Activated T-cell treated with anti-CD3 and anti-CD28 coated beads, Interleukin-2, amount 50 U/mL, for 1 hour (primary cell): ENCODE results near the gene CARD19.
A peak's percentile ranks its signal among the peaks of the same experiment; 100 is the strongest.
"Not testable (repeated sequence)": the region's sequence is repeated elsewhere in the genome, so short reads cannot be mapped to it uniquely, and the experiment has no call there.

Experiments used
- DNase-seq: peaks from one replicate; pipeline ENCODE4 v3.0.0-alpha.2; 2020

CARD19 gene

DNA sequence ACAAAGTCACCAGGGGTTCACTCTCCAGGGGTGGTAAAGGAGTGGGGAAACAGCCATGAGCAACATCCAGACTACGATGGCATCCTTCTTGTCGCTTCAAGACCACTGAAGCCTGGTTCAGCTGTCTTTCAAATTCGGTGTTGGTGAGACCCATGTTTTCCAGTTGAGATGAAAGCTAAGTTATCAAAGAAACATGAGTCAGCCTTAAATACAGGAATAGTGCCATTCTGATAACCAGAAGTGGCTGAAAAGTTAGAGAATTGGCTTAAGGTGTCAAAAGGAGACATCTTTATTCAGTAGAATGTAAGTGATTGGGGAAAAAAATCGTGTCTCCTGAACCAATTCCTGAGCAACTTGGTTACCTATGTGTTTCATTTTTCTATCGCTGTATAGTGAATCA lies 7.0 kb upstream of the CARD19 start:
- peak; percentile 13 for DNase-seq

DNA sequence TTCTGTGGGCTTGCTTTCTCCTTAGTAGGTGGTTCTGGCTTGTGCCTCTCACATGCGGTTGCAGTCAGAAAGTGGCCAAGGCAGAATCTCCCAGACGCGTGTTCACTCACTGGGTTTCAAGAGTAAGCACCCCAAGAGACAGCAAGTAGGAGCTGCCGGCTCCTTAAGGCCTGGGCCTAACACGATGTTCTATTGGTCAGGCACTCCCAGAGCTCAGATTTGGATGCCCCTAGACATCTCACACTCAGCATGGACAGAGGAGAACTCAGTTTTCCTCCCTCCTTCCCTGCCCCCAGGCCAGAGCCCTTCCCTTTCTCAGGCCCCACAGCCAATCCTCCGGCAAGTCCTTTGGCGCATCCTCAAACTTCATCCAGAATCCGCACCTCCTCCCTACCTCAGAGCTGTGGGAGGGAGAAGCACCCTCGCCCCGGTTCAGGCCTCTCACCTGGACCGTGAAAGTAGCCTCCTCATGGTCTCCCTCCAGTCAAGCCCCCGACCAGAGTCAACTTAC lies 6.5 kb upstream of the CARD19 start:
- DNase-seq = peak; percentile 10

DNA sequence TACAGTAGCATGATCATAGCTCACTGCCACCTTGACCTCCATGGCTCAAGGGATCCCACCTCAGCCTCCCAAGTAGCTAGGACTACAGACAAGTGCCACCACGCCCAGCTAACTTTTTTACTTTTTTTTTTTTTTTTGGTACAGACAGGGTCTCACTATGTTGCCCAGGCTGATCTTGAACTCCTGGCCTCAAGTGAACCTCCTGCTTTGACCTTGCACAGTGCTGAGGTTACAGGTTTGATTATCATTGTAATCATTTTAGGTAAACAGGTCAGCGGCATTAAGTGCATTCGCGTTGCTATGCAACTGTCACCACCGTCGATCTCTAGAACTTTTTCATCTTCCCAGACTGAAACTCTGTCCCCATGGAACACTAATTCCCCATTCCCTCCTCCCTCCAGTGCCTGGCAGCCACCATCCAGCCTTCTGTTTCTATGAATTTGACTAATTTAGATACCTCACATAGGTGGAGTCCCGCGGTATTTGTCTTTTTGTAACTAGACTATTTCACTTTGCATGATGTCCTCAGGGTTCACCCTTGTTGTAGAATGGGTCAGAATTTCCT lies 5.8 kb upstream of the CARD19 start:
- DNase-seq = peak; percentile 7

DNA sequence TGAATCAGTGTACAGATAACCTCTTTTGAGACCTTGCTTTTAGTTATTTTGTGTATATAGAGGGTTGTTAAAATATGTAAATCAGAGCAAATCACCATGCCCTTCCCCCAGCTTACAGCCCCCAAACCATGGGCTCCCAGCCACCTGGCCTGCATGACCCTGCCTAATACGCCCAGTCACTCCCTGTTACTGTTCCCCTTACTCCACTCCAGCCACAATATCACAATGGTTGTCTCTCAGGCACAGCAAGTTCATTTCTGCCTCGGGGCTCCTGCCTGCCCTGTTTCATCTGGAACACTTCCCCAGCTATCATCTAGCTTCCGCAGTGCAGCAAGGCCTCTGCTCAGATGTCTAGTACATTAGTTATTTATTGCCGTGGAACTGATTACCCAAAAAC lies 5.0 kb upstream of the CARD19 start:
- peak; percentile 14 for DNase-seq

DNA sequence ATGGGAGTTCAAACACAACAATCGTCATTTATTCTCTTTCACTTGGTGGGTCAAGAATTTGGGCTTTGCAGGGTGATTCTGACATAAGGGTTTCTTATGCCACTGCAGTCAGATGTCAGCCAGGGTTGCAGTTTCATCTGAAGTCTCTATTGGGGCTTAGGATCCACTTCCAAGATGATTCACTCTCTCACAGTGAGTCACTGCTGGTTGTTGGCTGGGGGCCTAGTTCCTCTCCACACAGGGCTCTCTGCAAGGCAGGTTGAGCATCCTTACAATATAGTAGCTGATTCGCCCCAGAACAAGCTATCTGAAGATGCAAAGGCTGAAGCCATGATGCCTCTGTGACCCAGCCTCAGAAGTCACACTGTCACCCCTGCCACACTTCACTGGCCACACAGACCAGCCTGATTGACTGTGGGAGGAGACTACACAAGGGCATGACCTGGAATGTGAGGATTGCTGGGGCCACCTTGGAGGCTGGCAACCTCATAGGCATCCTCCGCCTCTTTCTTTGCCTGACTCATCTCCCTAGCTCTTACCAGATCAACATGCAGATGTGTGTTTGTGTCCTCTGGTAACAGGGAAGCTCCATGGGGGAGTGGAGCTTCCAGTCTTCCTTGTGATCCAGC lies 4.5 kb upstream of the CARD19 start:
- DNase-seq = peak; percentile 26

DNA sequence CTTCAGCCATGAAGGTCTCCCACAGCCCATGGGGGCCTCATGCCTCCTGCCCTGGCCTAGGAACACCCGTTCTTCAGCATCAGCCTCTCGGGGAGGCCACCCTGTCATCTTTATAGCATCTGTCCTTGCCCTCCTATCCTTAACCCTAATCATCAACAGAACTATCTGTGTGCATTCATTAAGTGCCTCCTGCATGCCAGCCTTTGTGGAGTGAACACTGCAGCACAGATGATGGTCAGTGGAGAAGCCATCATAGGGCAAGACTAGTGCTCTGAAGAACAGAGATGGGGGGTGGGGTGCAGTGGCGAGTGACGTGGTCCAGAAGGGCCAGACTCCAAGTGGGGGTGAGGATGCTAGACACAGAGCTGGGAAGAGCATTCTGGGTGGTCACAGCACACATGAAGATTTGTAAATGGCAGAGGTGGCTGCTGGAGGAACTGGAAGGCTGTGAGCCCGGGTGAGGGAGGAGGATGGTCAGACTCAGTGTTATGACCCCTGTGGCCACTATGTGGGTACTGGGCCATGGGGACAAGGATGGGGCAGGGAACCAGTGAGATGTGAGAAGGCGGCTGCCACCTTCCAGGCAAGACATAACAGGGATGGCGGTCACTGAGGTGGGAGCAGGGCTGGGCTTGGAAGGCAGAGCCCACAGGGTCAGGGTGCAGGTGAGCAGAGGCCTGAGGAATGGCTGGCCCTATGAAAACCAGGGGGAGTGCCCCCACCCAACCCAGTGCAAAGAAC lies 3.6 kb upstream of the CARD19 start:
- peak; percentile 15 for DNase-seq

DNA sequence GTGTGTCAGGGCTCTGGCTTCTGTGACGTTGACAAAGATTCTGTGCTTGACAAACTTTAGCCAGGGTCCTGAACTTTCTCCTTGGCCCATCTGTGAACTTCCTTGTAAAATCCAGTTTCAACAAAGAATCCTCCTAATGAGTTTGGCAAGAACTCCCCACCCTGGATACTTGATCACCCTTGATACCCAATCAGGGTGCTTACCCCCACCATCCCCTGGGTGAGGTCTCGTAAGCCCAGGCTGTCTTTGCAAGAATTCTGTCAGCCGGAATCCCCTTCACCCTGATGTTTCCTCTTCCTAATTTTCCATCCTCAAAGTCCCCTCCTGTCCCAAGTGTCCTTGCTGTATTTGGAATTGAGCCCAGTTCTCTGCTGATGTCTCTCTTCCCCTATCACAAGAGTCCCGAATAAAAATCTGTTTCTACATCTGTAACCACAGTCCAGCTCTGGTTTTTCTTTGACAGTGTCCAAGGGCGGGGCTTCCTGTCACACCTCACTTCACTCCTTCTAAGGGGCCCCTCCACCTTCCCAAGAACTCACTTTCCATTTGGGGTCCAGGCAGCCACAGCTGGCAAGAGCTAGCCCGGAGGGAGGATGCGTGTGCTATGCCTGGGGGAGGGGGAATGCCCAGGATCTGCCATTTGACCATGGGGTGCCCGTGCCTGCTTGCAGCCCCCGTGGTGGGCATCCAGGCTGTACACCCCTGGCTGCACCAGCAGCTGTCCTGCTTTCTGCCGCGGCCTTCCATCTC lies 2.7 kb upstream of the CARD19 start:
- DNase-seq = peak; percentile 22

DNA sequence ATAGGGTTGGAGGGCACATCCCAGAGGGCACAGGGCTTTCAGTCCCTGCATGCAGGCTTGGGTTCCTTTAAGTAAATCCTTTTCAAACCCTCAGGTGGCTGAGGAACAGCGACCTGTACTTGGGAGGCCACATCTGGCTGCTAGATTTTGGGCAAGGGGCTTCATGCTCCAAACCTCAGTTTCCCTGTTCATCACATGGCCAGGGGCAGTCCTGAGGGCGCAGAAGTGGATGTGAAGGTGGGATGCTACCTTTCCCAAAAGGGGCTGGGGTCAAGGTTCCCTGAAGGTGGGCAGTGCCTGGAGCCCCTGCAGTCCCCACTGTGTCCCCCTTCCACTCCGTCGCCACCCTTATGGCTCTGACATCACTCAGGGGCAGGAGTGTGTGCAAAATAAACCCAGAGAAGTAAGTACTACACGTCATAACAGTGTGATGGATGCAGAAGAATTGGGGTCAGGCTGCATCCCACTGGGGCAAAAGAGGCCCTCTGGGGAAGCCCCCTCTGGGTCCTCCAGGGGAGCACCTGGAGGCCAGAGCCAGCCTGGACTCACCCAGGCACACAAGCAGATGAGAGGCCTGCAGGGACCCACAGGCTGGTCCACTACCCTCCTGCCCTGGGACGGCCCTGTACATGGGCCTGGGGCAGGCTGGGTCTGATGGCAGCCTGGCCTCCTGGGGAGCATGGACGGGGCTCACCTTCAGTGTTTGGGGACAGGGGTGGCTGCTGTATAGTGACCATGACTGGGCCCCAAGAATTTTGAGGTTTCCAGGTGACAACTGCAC lies 1.9 kb upstream of the CARD19 start:
- peak; percentile 20 for DNase-seq

DNA sequence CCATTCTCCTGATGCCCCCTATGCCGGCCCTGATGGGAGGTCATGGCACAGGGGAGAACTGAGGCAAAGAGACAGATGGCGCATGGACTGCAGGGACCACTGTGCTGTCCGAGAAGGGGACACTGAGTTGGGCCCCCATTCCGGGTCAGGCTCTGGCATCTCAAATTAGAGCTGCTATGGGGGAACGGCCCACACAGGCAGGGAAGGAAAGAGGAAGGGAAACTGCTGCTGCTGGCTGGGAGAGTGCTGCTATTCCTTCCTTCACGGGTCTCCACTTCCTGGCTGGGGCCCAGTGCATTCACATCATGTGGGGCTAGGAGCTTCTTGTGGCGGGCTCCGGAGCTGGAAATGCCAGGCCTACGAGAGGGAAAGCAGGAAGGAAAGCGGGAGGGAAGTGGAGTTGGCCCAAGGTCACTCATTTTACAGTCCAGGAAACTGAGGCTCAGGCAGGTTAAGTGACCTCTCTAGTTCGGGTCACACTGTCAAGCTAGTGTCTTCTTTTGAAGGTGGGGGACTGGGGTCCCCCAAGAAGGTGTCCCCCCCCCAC lies 1.3 kb upstream of the CARD19 start:
- DNase-seq = no peak

DNA sequence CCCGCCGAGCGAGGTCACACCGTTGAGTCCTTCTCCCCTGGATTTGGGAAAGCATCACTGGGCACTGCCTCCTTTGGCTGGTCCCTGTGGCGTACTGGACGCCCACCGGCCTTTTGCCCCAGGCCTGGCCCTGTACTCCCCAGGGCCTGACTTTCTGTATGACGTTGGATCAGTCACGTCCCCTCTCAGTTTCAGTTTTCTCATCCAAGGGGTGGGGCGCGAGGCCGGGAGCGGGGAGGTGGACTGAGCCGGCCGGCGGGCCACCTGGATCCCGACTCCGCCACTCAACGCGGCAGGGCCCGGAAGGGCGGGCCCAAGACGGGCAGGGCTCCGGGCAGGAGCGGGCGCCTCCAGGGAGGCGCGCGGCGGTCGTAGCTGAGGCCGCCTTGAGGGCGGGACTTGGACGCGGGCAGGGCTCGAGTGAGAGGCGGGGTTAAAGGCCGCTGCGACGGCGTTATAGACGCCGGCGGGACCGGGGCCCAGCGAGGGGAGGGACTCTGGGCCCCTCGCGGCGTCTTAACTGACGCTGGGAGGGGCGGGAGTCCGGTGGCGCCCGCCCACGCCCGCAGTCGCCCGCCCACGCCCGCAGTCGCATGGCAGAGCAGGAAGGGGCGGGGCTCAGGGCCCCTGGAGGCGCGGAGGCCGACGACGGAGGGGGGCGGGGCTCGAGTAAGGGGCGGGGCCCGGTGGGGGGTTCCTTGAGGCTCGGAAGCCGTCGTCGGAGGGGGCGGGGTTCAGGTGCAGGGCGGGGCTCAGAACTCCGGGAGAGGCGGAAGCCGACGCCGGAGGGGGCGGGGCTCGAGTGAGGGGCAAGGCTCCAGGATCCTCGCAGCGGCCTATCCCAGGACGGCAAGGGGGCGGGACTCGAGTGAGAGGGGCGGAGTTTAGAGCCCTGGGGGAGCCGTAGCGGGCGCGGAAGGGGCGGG lies 549 bp upstream of the CARD19 start:
- peak; percentile 100 for DNase-seq

DNA sequence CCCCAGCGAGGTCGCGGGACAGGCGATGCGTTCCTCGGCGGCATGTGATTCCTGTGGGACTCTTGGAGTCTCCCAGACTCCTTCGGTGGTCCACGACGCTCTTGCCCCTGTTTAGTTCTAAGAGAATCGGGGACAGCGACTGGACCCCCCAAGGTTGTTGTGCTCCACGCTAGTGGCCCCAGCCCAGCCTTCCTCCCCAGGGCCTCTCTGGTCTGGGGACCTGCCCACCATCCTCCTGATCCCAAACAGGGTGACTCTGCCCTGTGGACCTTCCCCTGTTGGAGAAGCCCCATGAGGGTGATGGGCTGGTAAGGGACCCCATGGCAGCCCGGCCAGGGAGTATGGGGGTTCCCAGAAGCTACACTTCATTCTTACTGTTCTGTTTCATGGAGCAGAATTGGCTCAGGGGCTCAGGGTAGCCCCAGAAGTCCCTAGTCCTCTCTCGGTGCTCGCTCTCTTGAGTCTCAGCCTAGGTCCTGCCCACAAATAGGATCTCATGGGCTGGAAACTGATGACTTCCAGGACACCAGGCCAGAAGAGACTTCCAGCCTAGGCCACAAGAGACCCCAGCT lies 880 bp downstream of the CARD19 start:
- no peak for DNase-seq

DNA sequence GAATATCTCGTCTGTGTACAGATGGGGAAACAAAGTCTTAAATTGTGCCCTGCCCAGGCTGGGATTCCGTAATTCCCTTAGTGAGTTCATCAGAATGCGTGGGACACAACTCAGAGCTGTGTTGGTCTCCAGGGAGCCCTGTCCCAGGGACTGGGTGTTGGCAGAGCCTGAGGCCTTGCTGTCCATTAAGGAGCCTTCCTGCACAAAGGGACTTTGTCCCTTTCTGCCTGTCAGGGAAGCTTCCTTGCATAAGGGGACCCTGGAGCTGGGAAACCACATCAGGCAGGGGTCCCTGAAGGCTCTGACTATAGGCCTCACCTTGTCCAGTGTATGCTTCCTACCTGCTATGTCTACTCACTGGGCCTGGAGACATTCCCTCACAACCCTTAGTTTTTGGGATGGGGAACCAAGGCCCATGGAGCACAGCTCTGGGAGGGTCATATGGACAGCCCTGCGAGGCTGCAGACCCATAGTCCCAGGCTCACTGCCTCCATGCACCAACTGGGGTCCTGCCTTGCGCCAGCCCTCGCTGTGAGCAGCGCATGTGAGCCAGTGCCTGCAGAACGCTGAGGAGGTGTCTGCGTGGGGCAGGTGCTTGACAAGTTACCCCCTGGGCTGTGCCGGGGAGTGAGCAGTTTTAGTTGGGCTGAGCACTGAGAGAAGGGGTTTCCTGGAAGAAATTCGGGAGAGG lies 1.6 kb downstream of the CARD19 start:
- DNase-seq = no peak

DNA sequence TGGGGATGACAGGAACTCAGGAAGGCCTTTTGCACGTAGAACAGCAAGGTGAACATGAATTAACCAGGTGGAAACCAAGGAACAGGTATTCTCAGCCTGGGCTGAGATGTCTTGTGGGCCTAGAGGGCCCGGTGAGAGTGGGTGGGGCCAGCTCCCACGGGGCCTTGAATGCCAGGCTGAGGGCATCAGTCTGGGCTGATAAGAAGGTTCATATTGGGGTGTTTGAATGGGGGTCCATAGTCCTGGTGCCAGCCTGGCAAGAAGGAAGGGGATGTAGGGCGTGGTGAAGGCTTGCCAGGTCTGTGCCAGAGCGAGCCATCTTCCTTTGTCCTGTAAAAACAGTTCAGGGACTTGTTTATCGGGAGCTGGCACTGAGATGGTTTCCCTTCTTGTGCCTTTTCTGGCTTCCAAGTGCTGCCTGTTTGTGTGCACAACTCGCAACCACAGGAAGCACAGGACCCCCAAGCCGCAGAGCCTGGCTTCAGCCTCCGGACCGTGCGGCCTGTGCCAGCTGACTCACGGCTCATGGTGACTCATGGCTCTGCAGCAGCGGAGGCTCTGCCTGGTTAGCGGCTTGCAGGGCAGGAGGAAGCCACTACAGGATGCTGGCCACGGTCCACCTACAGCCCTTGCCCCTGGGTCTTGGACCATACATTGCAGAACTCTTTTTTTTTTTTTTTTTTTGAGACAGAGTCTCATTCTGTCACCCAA lies 2.4 kb downstream of the CARD19 start:
- peak; percentile 68 for DNase-seq

DNA sequence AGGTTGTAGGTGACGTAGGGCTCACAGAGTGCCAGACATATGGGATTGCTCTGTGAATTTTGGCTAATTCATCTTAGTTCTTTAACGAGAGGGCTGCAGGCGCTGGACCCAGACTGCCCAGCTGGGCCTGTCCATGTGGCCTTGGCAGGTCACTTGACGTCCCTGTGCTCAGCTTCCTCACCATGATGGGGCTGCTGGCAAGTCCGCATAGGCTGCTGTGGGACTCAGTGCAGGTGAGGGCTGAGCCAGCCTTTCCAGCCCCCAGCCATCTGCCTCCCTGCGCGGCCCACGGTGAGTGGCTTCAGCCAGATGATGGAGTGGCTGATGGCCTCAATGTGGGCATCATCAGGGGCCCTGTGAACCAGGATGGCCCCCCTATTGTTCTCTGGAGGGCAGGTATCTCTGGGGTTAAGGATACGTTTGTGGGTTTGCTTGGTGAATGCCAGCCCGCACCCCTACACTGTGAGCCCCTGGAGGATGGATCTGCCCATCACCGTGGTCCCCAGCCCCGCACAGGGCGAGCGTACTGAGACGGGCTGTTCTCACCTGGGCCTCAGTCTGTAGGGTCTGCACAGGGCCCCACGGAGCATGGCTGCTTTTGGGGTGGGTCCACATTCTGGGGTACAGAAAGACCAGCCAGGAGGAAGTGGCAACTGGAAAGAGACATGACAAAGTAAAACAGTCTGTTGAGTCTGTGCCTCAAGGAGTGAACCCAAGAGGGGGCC lies 3.7 kb downstream of the CARD19 start:
- DNase-seq = peak; percentile 16

DNA sequence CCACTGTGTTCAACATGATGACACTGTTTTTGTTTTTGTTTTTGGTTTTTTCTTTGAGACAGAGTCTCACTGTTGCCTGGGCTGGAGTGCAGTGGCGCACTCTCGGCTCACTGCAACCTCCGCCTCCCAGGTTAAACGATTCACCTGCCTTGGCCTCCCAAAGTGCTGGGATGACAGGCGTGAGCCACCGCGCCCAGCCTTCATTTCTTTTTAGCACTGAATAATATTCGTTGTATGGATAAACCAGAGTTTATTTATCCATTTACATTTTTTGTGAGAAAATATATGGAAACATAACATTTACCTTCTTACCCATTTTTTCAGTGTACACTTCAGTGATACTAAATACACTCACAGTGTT lies 4.2 kb downstream of the CARD19 start:
- DNase-seq = no peak

DNA sequence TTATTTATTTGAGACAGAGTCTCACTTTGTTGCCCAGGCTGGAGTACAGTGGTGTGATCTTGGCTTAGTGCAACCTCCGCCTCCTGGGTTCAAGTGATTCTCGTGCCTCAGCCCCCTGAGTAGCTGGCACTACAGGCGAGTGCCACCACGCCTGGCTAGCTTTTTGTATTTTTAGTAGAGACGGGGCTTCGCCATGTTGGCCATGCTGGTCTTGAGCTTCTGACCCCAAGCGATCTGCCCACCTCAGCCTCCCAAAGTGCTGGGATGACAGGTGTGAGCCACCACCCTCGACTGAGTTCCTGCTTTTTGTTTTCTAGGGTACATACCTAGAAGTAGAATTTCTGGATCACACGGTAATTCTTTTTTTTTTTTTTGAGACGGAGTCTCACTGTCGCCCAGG lies 5.1 kb downstream of the CARD19 start:
- not testable (repeated sequence) for DNase-seq

DNA sequence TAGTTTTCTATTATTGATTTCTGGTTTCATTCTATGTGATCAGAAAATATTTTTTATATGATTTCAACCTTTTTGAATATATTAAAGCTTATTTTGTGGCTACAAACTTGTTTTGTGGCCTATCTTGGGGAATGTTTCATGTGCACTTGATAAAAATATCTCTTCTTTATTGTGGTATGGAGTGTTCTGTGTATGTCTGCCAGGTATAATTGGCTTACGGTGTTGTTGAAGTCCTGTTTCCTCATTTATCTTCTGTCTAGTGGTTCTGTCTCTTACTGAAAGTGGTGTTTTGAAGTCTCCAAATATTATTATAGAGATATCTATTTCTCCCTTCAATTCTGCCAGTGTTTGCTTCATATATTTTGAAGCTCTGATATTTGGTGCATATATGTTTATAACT lies 9.6 kb downstream of the CARD19 start:
- no peak for DNase-seq

DNA sequence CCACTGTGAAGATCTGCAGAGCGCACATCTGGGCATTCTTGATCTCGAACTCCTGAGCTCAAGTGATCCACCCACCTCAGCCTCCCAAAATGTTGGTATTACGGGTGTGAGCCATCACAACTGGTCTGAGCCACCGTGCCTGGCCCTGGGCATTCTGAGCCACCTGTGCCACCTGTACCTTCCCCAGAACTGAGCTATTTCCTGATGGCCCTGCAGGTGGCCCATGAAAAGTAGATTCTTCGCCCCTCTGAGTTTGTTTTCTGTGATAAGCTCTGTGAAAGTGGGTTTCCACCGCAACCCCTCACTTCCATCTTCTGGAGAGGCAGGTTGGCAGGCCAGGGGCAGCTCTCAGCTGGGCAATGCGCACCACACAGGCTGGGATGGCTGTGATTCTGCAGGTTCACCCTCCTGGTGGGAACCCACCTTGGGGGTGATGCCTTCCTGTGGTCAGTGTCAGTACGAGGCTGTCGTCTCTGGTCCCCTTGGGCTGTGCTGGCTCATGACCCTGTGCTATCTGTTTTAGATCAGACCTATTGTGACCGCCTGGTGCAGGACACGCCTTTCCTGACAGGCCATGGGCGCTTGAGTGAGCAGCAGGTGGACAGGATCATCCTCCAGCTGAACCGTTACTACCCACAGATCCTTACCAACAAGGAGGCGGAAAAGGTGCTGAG lies 11.3 kb downstream of the CARD19 start:
- peak; percentile 17 for DNase-seq
